HepG2 (cell line): Measurements from ENCODE around the gene TWNK. TPM values are rescaled to one million over a fixed set of nuclear protein-coding genes. Genes with fewer than 3 reads are reported as not detected.

Experiments used
- HOXD1 ChIP-seq: sonication (generic); formaldehyde crosslinking; IDR thresholded peaks from 2 replicates; pipeline ENCODE4 v1.5.0; 2020; ENCODE audit warnings: missing genetic modification reagents
- MAFF ChIP-seq: IDR thresholded peaks from 2 replicates; pipeline ENCODE4 v1.6.1; 2011; ENCODE audit warnings: low read depth, low read length, improper control_type of control experiment
- MIER3 ChIP-seq: IDR thresholded peaks from 2 replicates; pipeline ENCODE4 v1.6.1; 2016; ENCODE audit warnings: missing compliant biosample characterization, borderline replicate concordance
- MTA3 ChIP-seq: sonication (generic); formaldehyde crosslinking; IDR thresholded peaks from 2 replicates; pipeline ENCODE4 v1.4.0; 2020; ENCODE audit warnings: missing genetic modification reagents
- NFE2L1 ChIP-seq: sonication (generic); formaldehyde crosslinking; IDR thresholded peaks from 2 replicates; pipeline ENCODE4 v1.4.0; 2020; ENCODE audit warnings: missing genetic modification reagents, mild to moderate bottlenecking, borderline replicate concordance
- RARG ChIP-seq: sonication (generic); formaldehyde crosslinking; IDR thresholded peaks from 2 replicates; pipeline ENCODE4 v1.4.0; 2020; ENCODE audit warnings: low read depth, mild to moderate bottlenecking, missing genetic modification reagents
- TCF7 ChIP-seq: sonication (generic); IDR thresholded peaks from 2 replicates; pipeline ENCODE4 v1.6.1; 2016; ENCODE audit warnings: antibody characterized with exemption, low read depth
- THAP11 ChIP-seq: IDR thresholded peaks from 2 replicates; pipeline ENCODE4 v1.6.1; 2016; ENCODE audit warnings: missing biosample characterization, missing genetic modification reagents
- ZKSCAN5 ChIP-seq: sonication (generic); formaldehyde crosslinking; IDR thresholded peaks from 2 replicates; pipeline ENCODE4 v1.5.1; 2020; ENCODE audit warnings: mild to moderate bottlenecking, missing genetic modification reagents
- ZNF17 ChIP-seq: sonication (generic); formaldehyde crosslinking; IDR thresholded peaks from 2 replicates; pipeline ENCODE4 v1.5.0; 2020; ENCODE audit warnings: mild to moderate bottlenecking, missing genetic modification reagents
- ZNF335 ChIP-seq: sonication (generic); formaldehyde crosslinking; IDR thresholded peaks from 2 replicates; pipeline ENCODE4 v1.4.0; 2020; ENCODE audit warnings: missing genetic modification reagents
- ZNF549 ChIP-seq: sonication (generic); formaldehyde crosslinking; IDR thresholded peaks from 2 replicates; pipeline ENCODE4 v1.5.0; 2020; ENCODE audit warnings: missing genetic modification reagents
- ZNF605 ChIP-seq: sonication (generic); formaldehyde crosslinking; IDR thresholded peaks from 2 replicates; pipeline ENCODE4 v1.8.0; 2022; ENCODE audit warnings: mild to moderate bottlenecking, missing genetic modification reagents
- ZNF879 ChIP-seq: sonication (generic); formaldehyde crosslinking; IDR thresholded peaks from 2 replicates; pipeline ENCODE4 v1.8.1; 2023; ENCODE audit warnings: missing genetic modification reagents
- polyA plus RNA-seq, 8 experiments: library from polyadenylated mRNA; depleted of rRNA in 3 of 8; stranded (reverse) in 7 of 8; unstranded in 1 of 8; fragments of >200 nt; fragmentation: Illumina TruSeq in 4 of 8; extraction: Trizol in 4 of 8; gene quantifications; 2 replicates each; pipeline versions ENCODE4 v1.2.1 to v1.2.3, GENCODE V29; 2011 to 2016; ENCODE audit warnings: low read depth in 4 of 8, missing spikeins in 1 of 8, mixed read lengths in 1 of 8; ENCODE audit not compliant: insufficient read depth in 1 of 8
- total RNA-seq, 5 experiments: library from RNA; depleted of rRNA; stranded (reverse); fragments of >200 nt; fragmentation: Illumina TruSeq; extraction: Trizol; gene quantifications; 2 replicates each; pipeline ENCODE4 v1.2.3, GENCODE V29; 2016; ENCODE audit warnings: low read depth in 1 of 5
- TF ChIP-seq, protein P1 (sequence below): sonication (generic); formaldehyde crosslinking; IDR thresholded peaks from 2 replicates; pipeline ENCODE4 v1.8.1; 2023; ENCODE audit warnings: missing genetic modification reagents, mild to moderate bottlenecking, borderline replicate concordance
- TF ChIP-seq, protein P2 (sequence below): sonication (generic); formaldehyde crosslinking; conservative IDR thresholded peaks from 2 replicates; pipeline ENCODE4 v1.5.0; 2020; ENCODE audit warnings: missing genetic modification reagents
- TF ChIP-seq, protein P3 (sequence below): sonication (generic); formaldehyde crosslinking; IDR thresholded peaks from 2 replicates; pipeline ENCODE4 v1.5.1; 2020; ENCODE audit warnings: missing genetic modification reagents, mild to moderate bottlenecking, borderline replicate concordance
- TF ChIP-seq, protein P4 (sequence below): sonication (generic); formaldehyde crosslinking; IDR thresholded peaks from 2 replicates; pipeline ENCODE4 v1.4.0; 2020; ENCODE audit warnings: mild to moderate bottlenecking, missing genetic modification reagents
- TF ChIP-seq, protein P5 (sequence below): sonication (generic); formaldehyde crosslinking; IDR thresholded peaks from 2 replicates; pipeline ENCODE4 v1.8.1; 2023; ENCODE audit warnings: mild to moderate bottlenecking, moderate library complexity, missing genetic modification reagents
- TF ChIP-seq, protein P6 (sequence below): sonication (generic); formaldehyde crosslinking; IDR thresholded peaks from 2 replicates; pipeline ENCODE4 v1.5.0; 2020; ENCODE audit warnings: missing genetic modification reagents, mild to moderate bottlenecking, borderline replicate concordance

Gene TWNK
- total and polyA plus RNA-seq, 2 of the 13 experiments (the other 11 are each of a cell fraction or from before 2014, with no cell fraction given): 10.7 to 16.5 TPM

DNA sequence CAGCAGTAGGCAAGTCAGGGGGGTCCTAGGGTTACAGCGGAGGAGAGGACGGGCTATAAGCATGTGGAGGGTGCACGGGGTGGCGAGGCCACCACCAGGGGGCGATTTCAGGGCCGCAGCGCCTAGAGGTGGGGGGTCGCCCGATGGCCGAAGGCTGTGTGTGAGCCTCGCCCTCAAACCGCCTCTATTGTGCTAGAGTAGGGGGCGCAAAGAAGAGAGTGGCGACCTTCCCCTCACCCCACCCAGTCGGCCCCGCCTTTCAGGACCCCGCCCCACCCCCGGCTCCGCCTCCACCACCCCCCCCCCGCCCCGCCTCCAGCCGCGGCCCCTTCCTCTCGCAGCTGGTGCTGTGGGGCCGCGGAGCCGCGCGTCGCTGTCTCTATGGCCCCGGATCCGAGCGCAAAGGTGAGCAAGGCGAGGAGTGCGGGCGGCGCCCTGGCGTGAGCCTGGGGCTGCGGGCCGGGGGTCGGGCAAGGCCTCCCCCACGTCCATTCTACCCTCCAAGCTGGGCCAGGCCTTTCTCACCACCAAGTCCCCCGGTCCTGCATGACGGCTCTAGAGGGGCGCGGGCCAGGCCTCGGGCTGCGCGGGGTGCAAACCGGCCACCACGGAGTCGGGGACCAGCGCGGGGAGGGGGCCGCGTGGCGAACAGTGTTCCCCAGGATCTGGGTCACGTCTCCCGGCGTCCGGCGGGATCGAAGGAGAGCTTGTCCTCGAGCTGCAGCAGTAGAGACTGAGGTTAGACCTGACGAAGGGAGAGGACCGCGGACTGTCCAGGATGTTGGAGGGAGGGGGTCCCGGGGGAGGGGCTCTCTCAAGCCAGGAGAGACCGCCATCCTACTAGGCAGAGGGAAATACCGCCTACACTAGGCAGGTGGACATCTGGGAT, 17.9 kb upstream of the TWNK start, which contains the start of gene SEMA4G (continued):
- TF ChIP-seq, protein P1, sequence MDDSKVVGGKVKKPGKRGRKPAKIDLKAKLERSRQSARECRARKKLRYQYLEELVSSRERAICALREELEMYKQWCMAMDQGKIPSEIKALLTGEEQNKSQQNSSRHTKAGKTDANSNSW (CRISPR knock-in tag): peak; percentile 52; the same call in 1 of the 2 replicates
- TF ChIP-seq RARG (no peak), TCF7 (no peak), MIER3 (CRISPR knock-in tag) (no peak), MTA3 (CRISPR knock-in tag) (no peak), ZNF879 (CRISPR knock-in tag) (peak; percentile 93), THAP11 (CRISPR knock-in tag) (peak; percentile 44; the same call in 1 of the 2 replicates), MAFF (no peak), ZNF549 (CRISPR knock-in tag) (no peak), NFE2L1 (CRISPR knock-in tag) (no peak), ZKSCAN5 (no peak), ZNF335 (CRISPR knock-in tag) (no peak), ZNF605 (CRISPR knock-in tag) (peak; percentile 56; the same call in 1 of the 2 replicates), HOXD1 (CRISPR knock-in tag) (no peak), ZNF17 (no peak)
- TF ChIP-seq, protein P2, sequence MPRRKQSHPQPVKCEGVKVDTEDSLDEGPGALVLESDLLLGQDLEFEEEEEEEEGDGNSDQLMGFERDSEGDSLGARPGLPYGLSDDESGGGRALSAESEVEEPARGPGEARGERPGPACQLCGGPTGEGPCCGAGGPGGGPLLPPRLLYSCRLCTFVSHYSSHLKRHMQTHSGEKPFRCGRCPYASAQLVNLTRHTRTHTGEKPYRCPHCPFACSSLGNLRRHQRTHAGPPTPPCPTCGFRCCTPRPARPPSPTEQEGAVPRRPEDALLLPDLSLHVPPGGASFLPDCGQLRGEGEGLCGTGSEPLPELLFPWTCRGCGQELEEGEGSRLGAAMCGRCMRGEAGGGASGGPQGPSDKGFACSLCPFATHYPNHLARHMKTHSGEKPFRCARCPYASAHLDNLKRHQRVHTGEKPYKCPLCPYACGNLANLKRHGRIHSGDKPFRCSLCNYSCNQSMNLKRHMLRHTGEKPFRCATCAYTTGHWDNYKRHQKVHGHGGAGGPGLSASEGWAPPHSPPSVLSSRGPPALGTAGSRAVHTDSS (CRISPR knock-in tag): no peak
- TF ChIP-seq, protein P3, sequence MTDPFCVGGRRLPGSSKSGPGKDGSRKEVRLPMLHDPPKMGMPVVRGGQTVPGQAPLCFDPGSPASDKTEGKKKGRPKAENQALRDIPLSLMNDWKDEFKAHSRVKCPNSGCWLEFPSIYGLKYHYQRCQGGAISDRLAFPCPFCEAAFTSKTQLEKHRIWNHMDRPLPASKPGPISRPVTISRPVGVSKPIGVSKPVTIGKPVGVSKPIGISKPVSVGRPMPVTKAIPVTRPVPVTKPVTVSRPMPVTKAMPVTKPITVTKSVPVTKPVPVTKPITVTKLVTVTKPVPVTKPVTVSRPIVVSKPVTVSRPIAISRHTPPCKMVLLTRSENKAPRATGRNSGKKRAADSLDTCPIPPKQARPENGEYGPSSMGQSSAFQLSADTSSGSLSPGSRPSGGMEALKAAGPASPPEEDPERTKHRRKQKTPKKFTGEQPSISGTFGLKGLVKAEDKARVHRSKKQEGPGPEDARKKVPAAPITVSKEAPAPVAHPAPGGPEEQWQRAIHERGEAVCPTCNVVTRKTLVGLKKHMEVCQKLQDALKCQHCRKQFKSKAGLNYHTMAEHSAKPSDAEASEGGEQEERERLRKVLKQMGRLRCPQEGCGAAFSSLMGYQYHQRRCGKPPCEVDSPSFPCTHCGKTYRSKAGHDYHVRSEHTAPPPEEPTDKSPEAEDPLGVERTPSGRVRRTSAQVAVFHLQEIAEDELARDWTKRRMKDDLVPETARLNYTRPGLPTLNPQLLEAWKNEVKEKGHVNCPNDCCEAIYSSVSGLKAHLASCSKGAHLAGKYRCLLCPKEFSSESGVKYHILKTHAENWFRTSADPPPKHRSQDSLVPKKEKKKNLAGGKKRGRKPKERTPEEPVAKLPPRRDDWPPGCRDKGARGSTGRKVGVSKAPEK (CRISPR knock-in tag): no peak
- TF ChIP-seq, protein P4, sequence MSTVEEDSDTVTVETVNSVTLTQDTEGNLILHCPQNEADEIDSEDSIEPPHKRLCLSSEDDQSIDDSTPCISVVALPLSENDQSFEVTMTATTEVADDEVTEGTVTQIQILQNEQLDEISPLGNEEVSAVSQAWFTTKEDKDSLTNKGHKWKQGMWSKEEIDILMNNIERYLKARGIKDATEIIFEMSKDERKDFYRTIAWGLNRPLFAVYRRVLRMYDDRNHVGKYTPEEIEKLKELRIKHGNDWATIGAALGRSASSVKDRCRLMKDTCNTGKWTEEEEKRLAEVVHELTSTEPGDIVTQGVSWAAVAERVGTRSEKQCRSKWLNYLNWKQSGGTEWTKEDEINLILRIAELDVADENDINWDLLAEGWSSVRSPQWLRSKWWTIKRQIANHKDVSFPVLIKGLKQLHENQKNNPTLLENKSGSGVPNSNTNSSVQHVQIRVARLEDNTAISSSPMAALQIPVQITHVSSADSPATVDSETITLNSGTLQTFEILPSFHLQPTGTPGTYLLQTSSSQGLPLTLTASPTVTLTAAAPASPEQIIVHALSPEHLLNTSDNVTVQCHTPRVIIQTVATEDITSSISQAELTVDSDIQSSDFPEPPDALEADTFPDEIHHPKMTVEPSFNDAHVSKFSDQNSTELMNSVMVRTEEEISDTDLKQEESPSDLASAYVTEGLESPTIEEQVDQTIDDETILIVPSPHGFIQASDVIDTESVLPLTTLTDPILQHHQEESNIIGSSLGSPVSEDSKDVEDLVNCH (CRISPR knock-in tag): no peak
- TF ChIP-seq, protein P5, sequence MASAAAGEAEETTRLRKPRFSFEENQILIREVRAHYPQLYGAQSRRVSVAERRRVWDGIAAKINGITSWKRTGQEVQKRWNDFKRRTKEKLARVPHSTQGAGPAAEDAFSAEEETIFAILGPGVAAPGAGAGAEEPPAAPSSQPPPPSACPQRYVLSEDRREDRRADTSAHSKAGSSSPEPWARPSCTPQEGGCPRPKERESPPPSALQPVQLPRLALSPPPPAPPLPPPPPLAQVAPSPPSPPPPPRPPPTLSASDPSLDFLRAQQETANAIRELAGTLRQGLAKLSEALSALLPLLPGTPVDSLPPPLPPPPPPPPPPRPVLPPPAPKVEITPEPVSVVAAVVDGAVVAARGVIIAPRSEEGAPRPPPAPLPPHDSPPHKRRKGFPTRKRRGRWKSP: no peak; the same call in 1 of the 2 replicates
- TF ChIP-seq, protein P6, sequence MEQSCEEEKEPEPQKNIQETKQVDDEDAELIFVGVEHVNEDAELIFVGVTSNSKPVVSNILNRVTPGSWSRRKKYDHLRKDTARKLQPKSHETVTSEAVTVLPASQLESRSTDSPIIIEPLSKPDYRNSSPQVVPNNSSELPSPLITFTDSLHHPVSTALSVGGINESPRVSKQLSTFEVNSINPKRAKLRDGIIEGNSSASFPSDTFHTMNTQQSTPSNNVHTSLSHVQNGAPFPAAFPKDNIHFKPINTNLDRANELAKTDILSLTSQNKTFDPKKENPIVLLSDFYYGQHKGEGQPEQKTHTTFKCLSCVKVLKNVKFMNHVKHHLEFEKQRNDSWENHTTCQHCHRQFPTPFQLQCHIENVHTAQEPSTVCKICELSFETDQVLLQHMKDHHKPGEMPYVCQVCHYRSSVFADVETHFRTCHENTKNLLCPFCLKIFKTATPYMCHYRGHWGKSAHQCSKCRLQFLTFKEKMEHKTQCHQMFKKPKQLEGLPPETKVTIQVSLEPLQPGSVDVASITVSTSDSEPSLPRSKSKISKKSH (CRISPR knock-in tag): peak; percentile 11; the same call in 1 of the 2 replicates
